AG08396 (cell line): ENCODE data around the gene SMLR1.
"Not testable (repeated sequence)": the region's sequence is repeated elsewhere in the genome, so short reads cannot be mapped to it uniquely, and the experiment has no call there.

Source experiments
- DNase-seq: peaks from one replicate; pipeline ENCODE4 v3.0.0; 2012; ENCODE audit warnings: low spot score, mixed read lengths

The SMLR1 gene

GRCh38 chr6:130827247-130828149 lies at the start of gene SMLR1:
SMLR1 (plus strand) TSS chr6:130827406; CDS start chr6:130827414, 8 bp downstream.
- no peak for DNase-seq

- peak; percentile 62 for DNase-seq
These were observed 48.1 kb upstream of the SMLR1 start for GRCh38 chr6:130778946-130779657.

GRCh38 chr6:130779658-130780033 lies 47.6 kb upstream of the SMLR1 start:
- DNase-seq, result no peak

- DNase-seq, result no peak
These were observed 47.1 kb upstream of the SMLR1 start for GRCh38 chr6:130780122-130780521.

- DNase-seq, result no peak
These were observed 45.6 kb upstream of the SMLR1 start for GRCh38 chr6:130781557-130781956.

GRCh38 chr6:130783416-130784107 lies 43.6 kb upstream of the SMLR1 start:
- no peak for DNase-seq

GRCh38 chr6:130787726-130788500 lies 39.3 kb upstream of the SMLR1 start:
- DNase-seq, result no peak

GRCh38 chr6:130788954-130789353 lies 38.3 kb upstream of the SMLR1 start:
- no peak for DNase-seq

- DNase-seq, result no peak
These were observed 33.1 kb upstream of the SMLR1 start for GRCh38 chr6:130794010-130794697.

- DNase-seq, result no peak
These were observed 32.5 kb upstream of the SMLR1 start for GRCh38 chr6:130794738-130795137.

- peak; percentile 69 for DNase-seq
These were observed 30.8 kb upstream of the SMLR1 start for GRCh38 chr6:130796313-130796905.

- DNase-seq, result no peak
These were observed 30.1 kb upstream of the SMLR1 start for GRCh38 chr6:130797061-130797460.

GRCh38 chr6:130801368-130801767 lies 25.8 kb upstream of the SMLR1 start:
- DNase-seq, result not testable (repeated sequence)

- peak; percentile 12 for DNase-seq
These were observed 16.7 kb upstream of the SMLR1 start for GRCh38 chr6:130810307-130811030.

GRCh38 chr6:130811932-130812331 lies 15.3 kb upstream of the SMLR1 start:
- no peak for DNase-seq

- DNase-seq, result no peak
These were observed 12.7 kb upstream of the SMLR1 start for GRCh38 chr6:130814506-130814905.

- DNase-seq, result no peak
These were observed 11.8 kb upstream of the SMLR1 start for GRCh38 chr6:130815200-130816071.

GRCh38 chr6:130822736-130823135 lies 4.5 kb upstream of the SMLR1 start:
- DNase-seq, result no peak
